Sciatic nerve (tissue), 2 donors: ENCODE results near the gene S100A12. TPM values are rescaled to one million over a fixed set of nuclear protein-coding genes. Genes with fewer than 3 reads are reported as not detected.

Experiments
- ATAC-seq: fragments of 200-7000 bp; cut with Tn5 transposase; one replicate; pipeline ENCODE4 v1.9.1; 2020; ENCODE audit warnings: mild to moderate bottlenecking, moderate library complexity
- DNase-seq: peaks from one replicate; pipeline ENCODE4 v3.0.0-alpha.2; 2020; ENCODE audit warnings: low spot score
- intact Hi-C: fragments of 100-400 bp; cut with DNase I; formaldehyde crosslinking; loops from one replicate; pipeline ENCODE4 v1.14.2; 2022
- total RNA-seq: library from RNA; stranded (reverse); fragmentation: NEBNext Ultra II Directional; extraction: Animal tissue kit (Norgen Biotek cat#: 25700); gene quantifications from one replicate; pipeline ENCODE4 v1.2.1, GENCODE V29; 2021
- donor health status: DM: no; HTN: no; CAD: no.
- donor health status: DM: no; HTN: no; CAD: no.

S100A12 gene
- total RNA-seq, 1 donor from 2014 or later: 15.3 TPM

DNA sequence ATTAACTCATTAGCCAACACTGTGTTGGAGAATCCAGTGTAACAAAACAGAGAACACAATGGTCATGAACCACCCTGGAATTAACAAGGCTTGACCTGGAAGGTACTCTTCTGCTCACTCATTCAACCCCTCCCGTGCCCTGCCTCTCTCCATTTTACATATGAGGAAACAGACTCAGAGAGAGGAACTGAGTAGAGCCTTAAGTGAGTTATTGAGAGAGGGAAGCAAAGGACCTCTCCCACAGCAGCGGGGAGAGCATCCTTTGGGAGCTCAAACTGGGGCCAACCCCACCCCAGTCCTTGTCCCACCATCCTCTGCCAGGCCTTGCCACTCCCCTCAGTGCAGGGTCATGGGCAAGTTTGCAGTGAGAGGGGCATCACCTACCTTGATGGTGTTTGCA lies 1.4 kb downstream of the S100A12 start:
- intact Hi-C loops: no loop called here
- ATAC-seq (no peak), DNase-seq (no peak)

GRCh38 chr1:153372571-153372970 lies 2.9 kb downstream of the S100A12 start:
- no peak for DNase-seq
- no peak for ATAC-seq
- intact Hi-C loops: no loop called here

GRCh38 chr1:153371231-153371630 lies 4.2 kb downstream of the S100A12 start:
- intact Hi-C loops: no loop called here
- ATAC-seq (no peak), DNase-seq (no peak)

DNA sequence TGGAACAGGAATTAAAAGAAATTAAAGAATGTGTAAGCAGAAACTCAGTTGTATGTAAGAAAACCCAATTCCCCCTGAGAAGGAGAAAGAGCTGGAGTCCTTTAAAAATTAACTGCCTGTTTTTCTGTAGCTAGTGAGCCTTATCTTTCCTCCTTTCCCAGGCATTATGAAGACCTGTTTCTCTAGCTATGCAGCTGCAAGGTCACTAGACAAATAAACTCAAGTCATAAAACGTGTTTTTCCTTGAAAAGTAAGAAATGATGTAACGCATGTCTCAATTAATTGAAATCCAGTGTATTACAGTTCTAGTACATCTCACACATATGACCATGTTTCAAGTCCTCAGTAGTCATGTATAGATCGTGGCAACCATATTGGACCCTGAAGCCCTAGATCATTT lies 5.3 kb downstream of the S100A12 start:
- ATAC-seq (no peak), DNase-seq (no peak)
- intact Hi-C loops: no loop called here

- ATAC-seq (no peak), DNase-seq (no peak)
- intact Hi-C loops: no loop called here
Observed at GRCh38 chr1:153368495-153368894, 6.9 kb downstream of the S100A12 start.

- peak; percentile 56 for ATAC-seq
- intact Hi-C loops: no loop called here
- no peak for DNase-seq
Observed at GRCh38 chr1:153367090-153367489, 8.3 kb downstream of the S100A12 start.

GRCh38 chr1:153366261-153366660 lies 9.2 kb downstream of the S100A12 start:
- intact Hi-C loops: no loop called here

DNA sequence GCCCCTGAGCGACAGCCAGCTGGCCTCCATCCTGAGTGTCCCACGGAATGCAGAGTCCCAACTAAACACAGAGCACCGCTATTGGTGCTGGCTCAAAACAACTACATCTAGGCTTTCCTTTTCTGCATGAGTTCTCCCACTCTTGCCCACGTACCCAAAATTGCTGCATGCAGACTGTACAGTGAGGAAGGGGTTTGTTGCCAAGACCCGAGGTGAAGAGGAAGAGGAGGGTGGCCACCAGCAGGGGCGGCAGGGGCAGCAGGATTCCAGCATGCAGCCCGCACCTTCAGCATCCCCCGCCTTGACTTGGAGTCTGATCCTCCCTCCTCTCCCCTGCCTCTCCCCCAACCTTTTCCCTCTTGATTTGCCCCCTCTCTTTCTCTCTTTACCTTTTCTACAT lies 9.7 kb downstream of the S100A12 start:
- intact Hi-C loops: no loop called here
- ATAC-seq: no peak
- DNase-seq: no peak

More at GRCh38 chr1:153366261-153366660, 9.2 kb downstream of the S100A12 start:
- ATAC-seq: no peak
- no peak for DNase-seq

GRCh38 chr1:153364766-153365666 lies 10.4 kb downstream of the S100A12 start:
- intact Hi-C loops: no loop called here
- no peak for ATAC-seq
- no peak for DNase-seq

DNA sequence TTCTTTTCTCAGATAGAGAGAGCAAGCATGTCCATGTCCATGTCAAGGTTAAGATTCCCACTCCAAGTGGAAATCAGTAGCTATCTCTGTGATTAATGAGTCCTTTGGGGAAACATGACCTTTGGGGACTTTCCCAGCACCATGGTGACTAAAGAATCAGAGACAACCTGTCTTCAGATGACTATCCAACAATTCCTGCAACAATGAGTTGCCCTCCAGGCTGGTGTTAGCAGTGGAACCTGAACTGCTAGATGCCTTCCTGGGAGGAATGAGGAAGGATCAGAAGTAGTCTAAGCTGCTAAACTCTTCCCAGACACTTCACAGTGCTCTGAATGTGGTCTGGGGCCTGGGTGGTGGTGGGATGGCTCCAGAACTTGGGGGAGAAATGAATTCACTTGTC lies 11.3 kb downstream of the S100A12 start:
- intact Hi-C loops: no loop called here
- no peak for DNase-seq
- no peak for ATAC-seq

DNA sequence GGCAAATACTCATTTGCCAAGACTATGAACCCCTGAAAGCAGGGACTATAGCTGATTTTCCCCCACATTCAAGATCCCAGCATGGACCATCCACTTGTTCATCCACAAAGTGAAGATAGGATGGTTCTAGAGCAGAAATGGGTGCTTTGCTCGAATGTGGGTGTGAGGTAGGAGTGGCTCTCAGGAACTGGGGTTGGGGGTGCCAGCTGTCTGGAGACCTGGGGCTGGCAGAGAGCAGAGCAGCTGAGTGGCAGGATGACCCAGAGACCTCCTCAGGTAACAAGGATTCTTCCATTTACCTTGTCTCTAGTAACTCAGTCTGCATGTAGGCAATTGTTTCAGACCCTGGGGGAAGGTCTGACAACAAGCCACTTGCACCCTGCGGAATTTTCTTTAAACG lies 11.8 kb downstream of the S100A12 start:
- ATAC-seq: no peak
- no peak for DNase-seq
- intact Hi-C loops: no loop called here

- DNase-seq (no peak), ATAC-seq (no peak)
- intact Hi-C loops: no loop called here
Observed at GRCh38 chr1:153362187-153362775, 13.1 kb downstream of the S100A12 start.

- intact Hi-C loops: no loop called here
- DNase-seq (no peak), ATAC-seq (no peak)
Observed at GRCh38 chr1:153361480-153362109, 13.8 kb downstream of the S100A12 start.

- intact Hi-C loops: no loop called here
- no peak for DNase-seq
- no peak for ATAC-seq
Observed at GRCh38 chr1:153360592-153361479, 14.6 kb downstream of the S100A12 start.

DNA sequence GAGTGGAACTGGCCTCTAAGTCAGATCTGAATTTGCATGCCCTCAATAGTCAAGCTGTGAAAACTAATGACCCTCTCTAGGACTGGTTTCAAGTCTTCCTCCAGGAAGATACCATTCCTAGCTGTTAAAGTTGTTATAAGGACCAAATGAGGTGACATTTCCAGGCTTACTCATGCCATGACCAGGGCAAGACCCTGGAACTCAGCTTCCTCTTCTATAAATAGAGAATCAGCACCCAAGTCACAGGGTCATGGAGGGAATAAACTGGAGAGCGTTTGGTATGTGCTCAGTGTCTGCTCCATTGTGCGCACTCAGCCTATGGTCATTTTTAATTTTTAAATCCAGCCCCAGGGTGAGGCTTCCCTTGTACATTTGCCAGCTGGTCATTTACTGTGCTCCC lies 15.2 kb downstream of the S100A12 start:
- ATAC-seq: no peak
- no peak for DNase-seq
- intact Hi-C loops: no loop called here

GRCh38 chr1:153359241-153359640 lies 16.2 kb downstream of the S100A12 start:
- intact Hi-C loops: no loop called here
- DNase-seq (no peak), ATAC-seq (no peak)

GRCh38 chr1:153358691-153358975 lies 16.8 kb downstream of the S100A12 start:
- DNase-seq (no peak), ATAC-seq (no peak)
- intact Hi-C loops: no loop called here

GRCh38 chr1:153357853-153358690 lies 17.3 kb downstream of the S100A12 start, which contains the start of gene S100A9:
Gene S100A9 (plus strand): TSS chr1:153357854. CDS start chr1:153358284, 430 bp downstream.
- DNase-seq (no peak), ATAC-seq (peak; percentile 24)
- intact Hi-C loops: no loop called here
